H9 (cell line): ENCODE data around the gene PRKX. TPM values are rescaled to one million over a fixed set of nuclear protein-coding genes. Genes with fewer than 3 reads are reported as not detected.
"Not testable (repeated sequence)": the region's sequence is repeated elsewhere in the genome, so short reads cannot be mapped to it uniquely, and the experiment has no call there.

Experiments used
- DNase-seq: peaks from one replicate; pipeline ENCODE4 v3.0.0-alpha.2; 2017
- H2AFZ ChIP-seq: one replicate; pipeline ENCODE4 v1.6.1; 2013; ENCODE audit warnings: mild to moderate bottlenecking, low read length, control low read depth, moderate library complexity
- H2AK5ac ChIP-seq: 2 replicates; pipeline ENCODE4 v1.6.1; 2013; ENCODE audit warnings: low read length, control low read depth, mixed read lengths; ENCODE audit not compliant: insufficient read length
- H2BK120ac ChIP-seq: one replicate; pipeline ENCODE4 v1.6.1; 2013; ENCODE audit warnings: low read depth, mild to moderate bottlenecking, low read length, control low read depth, inconsistent platforms; ENCODE audit not compliant: poor library complexity, severe bottlenecking
- H2BK12ac ChIP-seq: 2 replicates; pipeline ENCODE4 v1.6.1; 2013; ENCODE audit warnings: low read length, control low read depth, mixed read lengths, low read depth; ENCODE audit not compliant: insufficient read length
- H2BK15ac ChIP-seq: 2 replicates; pipeline ENCODE4 v1.6.1; 2013; ENCODE audit warnings: low read depth, low read length, control low read depth
- H2BK20ac ChIP-seq: one replicate; pipeline ENCODE4 v1.6.1; 2013; ENCODE audit warnings: low read depth, mild to moderate bottlenecking, low read length, control low read depth, inconsistent platforms; ENCODE audit not compliant: poor library complexity, severe bottlenecking
- H2BK5ac ChIP-seq: 2 replicates; pipeline ENCODE4 v1.6.1; 2013; ENCODE audit warnings: low read length, control low read depth, mixed read lengths; ENCODE audit not compliant: insufficient read length
- H3K14ac ChIP-seq: 2 replicates; pipeline ENCODE4 v1.6.1; 2013; ENCODE audit warnings: low read length, control low read depth; ENCODE audit not compliant: insufficient read depth
- H3K18ac ChIP-seq: 2 replicates; pipeline ENCODE4 v1.6.1; 2013; ENCODE audit warnings: low read depth, mild to moderate bottlenecking, mixed read lengths, low read length, control low read depth; ENCODE audit not compliant: insufficient read length
- H3K23ac ChIP-seq: 2 replicates; pipeline ENCODE4 v1.6.1; 2013; ENCODE audit warnings: low read length, control low read depth, mixed read lengths, low read depth; ENCODE audit not compliant: insufficient read length
- H3K23me2 ChIP-seq: 2 replicates; pipeline ENCODE4 v1.6.1; 2013; ENCODE audit warnings: low read depth, mild to moderate bottlenecking, mixed read lengths, low read length, control low read depth; ENCODE audit not compliant: insufficient read length, poor library complexity, severe bottlenecking
- H3K27ac ChIP-seq: 2 replicates; pipeline ENCODE4 v1.5.1; 2013; ENCODE audit warnings: low read length, control low read depth, mixed read lengths, low read depth; ENCODE audit not compliant: insufficient read length
- H3K27me3 ChIP-seq: 2 replicates; pipeline ENCODE4 v1.6.1; 2013; ENCODE audit warnings: low read length, control low read depth, inconsistent platforms; ENCODE audit not compliant: insufficient read depth
- H3K4ac ChIP-seq: 2 replicates; pipeline ENCODE4 v1.6.1; 2013; ENCODE audit warnings: low read depth, mild to moderate bottlenecking, control low read depth, inconsistent platforms, low read length, moderate library complexity
- H3K4me1 ChIP-seq: 2 replicates; pipeline ENCODE4 v1.6.1; 2013; ENCODE audit warnings: low read length, control low read depth, inconsistent platforms; ENCODE audit not compliant: insufficient read depth
- H3K4me2 ChIP-seq: 2 replicates; pipeline ENCODE4 v1.6.1; 2013; ENCODE audit warnings: low read length, control low read depth, mixed read lengths; ENCODE audit not compliant: insufficient read length, insufficient read depth
- H3K56ac ChIP-seq: 2 replicates; pipeline ENCODE4 v1.6.1; 2013; ENCODE audit warnings: low read depth, mild to moderate bottlenecking, mixed read lengths, low read length, control low read depth; ENCODE audit not compliant: insufficient read length
- H3K79me1 ChIP-seq: 2 replicates; pipeline ENCODE4 v1.6.1; 2013; ENCODE audit warnings: low read depth, mild to moderate bottlenecking, moderate library complexity, low read length, control low read depth, inconsistent platforms; ENCODE audit not compliant: insufficient read depth, poor library complexity, severe bottlenecking
- H3K79me2 ChIP-seq: 2 replicates; pipeline ENCODE4 v1.6.1; 2013; ENCODE audit warnings: low read length, control low read depth, inconsistent platforms; ENCODE audit not compliant: insufficient read depth
- H3K9ac ChIP-seq: 2 replicates; pipeline ENCODE4 v1.6.1; 2013; ENCODE audit warnings: low read length, control low read depth, mixed read lengths; ENCODE audit not compliant: insufficient read length; ENCODE audit errors: extremely low read depth
- H3K9me3 ChIP-seq: one replicate; pipeline ENCODE4 v1.6.1; 2013; ENCODE audit warnings: low read depth, low read length, inconsistent platforms; ENCODE audit not compliant: control insufficient read depth
- H3T11ph ChIP-seq: one replicate; pipeline ENCODE4 v1.6.1; 2013; ENCODE audit warnings: mild to moderate bottlenecking, low read length, control low read depth, inconsistent platforms
- H4K20me1 ChIP-seq: one replicate; pipeline ENCODE4 v1.6.1; 2013; ENCODE audit not compliant: control insufficient read depth, insufficient read length, insufficient read depth
- H4K5ac ChIP-seq: 2 replicates; pipeline ENCODE4 v1.6.1; 2013; ENCODE audit warnings: low read depth, mild to moderate bottlenecking, mixed read lengths, low read length, control low read depth; ENCODE audit not compliant: insufficient read length
- H4K8ac ChIP-seq: replicated peaks from 2 replicates; pipeline ENCODE4 v1.6.1; 2013; ENCODE audit warnings: low read length, control low read depth, mixed read lengths, low read depth; ENCODE audit not compliant: insufficient read length
- H4K91ac ChIP-seq: 2 replicates; pipeline ENCODE4 v1.6.1; 2013; ENCODE audit warnings: low read depth, mild to moderate bottlenecking, moderate library complexity, mixed read lengths, low read length, control low read depth; ENCODE audit not compliant: insufficient read length
- H3K27ac Mint-ChIP-seq, 3 experiments: 2 replicates in 2 of 3; 3 replicates in 1 of 3; pipeline ENCODE4 v1.8.0; 2020 to 2021; ENCODE audit warnings: mixed read lengths in 3 of 3, mild to moderate bottlenecking in 1 of 3, moderate library complexity in 1 of 3
- H3K27me3 Mint-ChIP-seq: 2 replicates; pipeline ENCODE4 v1.8.0; 2021; ENCODE audit warnings: low read depth, mild to moderate bottlenecking, moderate library complexity, mixed read lengths
- H3K36me3 Mint-ChIP-seq, 3 experiments: 2 replicates in 2 of 3; 3 replicates in 1 of 3; pipeline ENCODE4 v1.8.0; 2020 to 2021; ENCODE audit warnings: low read depth in 3 of 3, mixed read lengths in 3 of 3; ENCODE audit not compliant: insufficient read depth in 1 of 3
- H3K4me1 Mint-ChIP-seq, 2 experiments: 2 replicates each; pipeline ENCODE4 v1.8.0; 2020; ENCODE audit warnings: mixed read lengths in 2 of 2
- H3K4me3 Mint-ChIP-seq, 2 experiments: 2 replicates in 1 of 2; 3 replicates in 1 of 2; pipeline ENCODE4 v1.8.0; 2020 to 2021; ENCODE audit warnings: mild to moderate bottlenecking in 2 of 2, mixed read lengths in 2 of 2, moderate library complexity in 1 of 2
- H3K9me3 Mint-ChIP-seq, 2 experiments: 2 replicates in 1 of 2; 3 replicates in 1 of 2; pipeline ENCODE4 v1.8.0; 2020; ENCODE audit warnings: mild to moderate bottlenecking in 2 of 2, mixed read lengths in 2 of 2, moderate library complexity in 1 of 2
- CTCF ChIP-seq: fragments of 200-600 bp; sonication (generic); conservative IDR thresholded peaks from 3 replicates; pipeline ENCODE4 v1.8.0; 2021; ENCODE audit warnings: antibody characterized with exemption, mild to moderate bottlenecking
- WGBS: extraction: QIAGEN DNeasy Blood & Tissue Kit; methylation state at CpG from one replicate; pipeline ENCODE4 v1.1.7; 2013; ENCODE audit warnings: missing lambda C conversion rate, low lambda C conversion rate, mixed read lengths; ENCODE audit not compliant: insufficient read length; ENCODE audit errors: extremely low coverage; 5-methylcytosine and 5-hydroxymethylcytosine counted together
- total RNA-seq: library from RNA; stranded (reverse); gene quantifications from 2 replicates; pipeline ENCODE4 v1.2.1, GENCODE V29; 2021

Gene PRKX
- total RNA-seq, 1 experiment from 2014 or later, result 108 TPM

- Histone ChIP-seq H2BK12ac (no peak overlapping the region), H2AFZ (no peak overlapping the region), H2BK5ac (no peak overlapping the region), H3K79me2 (no peaks in the 10 kb centered on the region), H3K4me2 (no peak overlapping the region), H3K79me1 (no peaks in the 10 kb centered on the region), H3K9me3 (no peaks in the 10 kb centered on the region), H3K18ac (no peak overlapping the region), H3K27ac (no peak overlapping the region), H2BK15ac (no peak overlapping the region), H3K23me2 (no peaks in the 10 kb centered on the region), H2AK5ac (no peak overlapping the region), H4K5ac (no peak overlapping the region), H2BK120ac (no peak overlapping the region), H3K14ac (no peak overlapping the region), H2BK20ac (no peak overlapping the region), H3K23ac (no peak overlapping the region), H3K9ac (no peak overlapping the region), H3K4me1 (no peaks in the 10 kb centered on the region), H3K27me3 (no peaks in the 10 kb centered on the region), H3K4ac (no peak overlapping the region), H4K91ac (no peak overlapping the region), H4K20me1 (no peaks in the 10 kb centered on the region), H3K56ac (no peak overlapping the region), H3T11ph (no peak overlapping the region), H4K8ac (no peak overlapping the region)
- Mint-ChIP-seq H3K36me3 (no peaks in the 10 kb centered on the region), H3K4me1 (peaks cover 2 to 4% of the 10 kb centered on the region in 2 experiments; a peak in 2 of 4 replicates), H3K27ac (no peak overlapping the region), H3K27me3 (no peaks in the 10 kb centered on the region; the same call in 1 of the 2 replicates), H3K4me3 (no peak overlapping the region), H3K9me3 (no peaks in the 10 kb centered on the region)
- WGBS, result no CpG with 5 or more reads among the region's 9 CpGs
- no peak for TF ChIP-seq CTCF
- DNase-seq, result no peak
Measured at GRCh38 chrX:3728454-3728853, 15.0 kb upstream of the PRKX start.

GRCh38 chrX:3723460-3723859, 10.0 kb upstream of the PRKX start:
- not testable (repeated sequence) for H3K27ac ChIP-seq, H4K91ac ChIP-seq, H4K20me1 ChIP-seq, H3K4me2 ChIP-seq, H2AFZ ChIP-seq, H3K79me2 ChIP-seq, H3K9me3 ChIP-seq, H3K14ac ChIP-seq, H2BK15ac ChIP-seq, H3K9ac ChIP-seq, H2BK120ac ChIP-seq, H3K36me3 Mint-ChIP-seq, H3K4ac ChIP-seq, H4K5ac ChIP-seq, H3K27me3 ChIP-seq, H3K4me1 ChIP-seq, H2BK5ac ChIP-seq, H3K23me2 ChIP-seq, H3K23ac ChIP-seq, H3K9me3 Mint-ChIP-seq, H3K18ac ChIP-seq, H2BK20ac ChIP-seq, H3K4me1 Mint-ChIP-seq, H2AK5ac ChIP-seq, DNase-seq, H3K27me3 Mint-ChIP-seq, H3T11ph ChIP-seq, H4K8ac ChIP-seq, H2BK12ac ChIP-seq, H3K56ac ChIP-seq, H3K4me3 Mint-ChIP-seq, H3K79me1 ChIP-seq
- WGBS, result no CpG with 5 or more reads among the region's 9 CpGs
- H3K27ac Mint-ChIP-seq, result peak overlapping the region in 1 of 3 experiments; percentile 76; a peak in 1 of 7 replicates
